GM12878 (cell line): Measurements from ENCODE around the gene VMP1. TPM values are rescaled to one million over a fixed set of nuclear protein-coding genes. Genes with fewer than 3 reads are reported as not detected.

ENCODE experiments used
- ATAC-seq: fragments of 200-7000 bp; cut with Tn5 transposase; 3 replicates; pipeline ENCODE4 v1.9.1; 2020; ENCODE audit warnings: mild to moderate bottlenecking, moderate library complexity
- BruUV-seq: library from RNA; stranded (reverse); fragments of 400-500 nt; replicated peaks from 2 replicates; lab custom pipeline; 2021; lab: Mats Ljungman, UMichigan
- CTCF ChIA-PET: fragments of 300-600 bp; sonication (Branson Sonifier 250); formaldehyde crosslinking; extraction: SDS; loops from one replicate; lab custom pipeline; 2021; ENCODE audit warnings: inconsistent platforms; lab: Yijun Ruan, JAX
- POLR2A ChIA-PET: fragments of 350-600 bp; formaldehyde crosslinking; extraction: SDS; loops from one replicate; lab custom pipeline; 2021; ENCODE audit warnings: inconsistent platforms; lab: Charles Lee
- RAD21 ChIA-PET: fragments of 300-600 bp; sonication (Branson Sonifier 250); formaldehyde crosslinking; loops from one replicate; lab custom pipeline; 2023; ENCODE audit warnings: antibody characterized with exemption; ENCODE audit not compliant: unreplicated experiment; lab: Charles Lee
- SMC1A ChIA-PET: fragments of 300-600 bp; sonication (Branson Sonifier 250); formaldehyde crosslinking; loops from one replicate; lab custom pipeline; 2023; ENCODE audit not compliant: unreplicated experiment, uncharacterized antibody; lab: Charles Lee
- DNase-seq: peaks from one replicate; pipeline ENCODE4 v3.0.0-alpha.2; 2011; ENCODE audit warnings: low read depth, low spot score
- FAIRE-seq: peaks from 3 replicates; lab custom pipeline; 2011; peaks lifted over from hg19 to GRCh38; lab: Jason Lieb, UNC
- H2AFZ ChIP-seq: 2 replicates; pipeline ENCODE4 v1.6.0; 2011; ENCODE audit warnings: low read depth, low read length, control low read depth; ENCODE audit not compliant: control insufficient read depth
- H3K27ac ChIP-seq: 2 replicates; pipeline ENCODE4 v1.5.1; 2011; ENCODE audit warnings: control low read depth; ENCODE audit not compliant: control insufficient read depth, insufficient read depth
- H3K27me3 ChIP-seq, 2 experiments: replicated peaks in 1 of 2; 2 replicates each; pipeline versions ENCODE4 v1.6.0 to v1.6.1; 2011; ENCODE audit warnings: low read length in 1 of 2; ENCODE audit not compliant: control insufficient read depth in 2 of 2, insufficient read depth in 2 of 2
- H3K36me3 ChIP-seq, 2 experiments: 2 replicates each; pipeline ENCODE4 v1.5.1; 2011; ENCODE audit warnings: low read length in 1 of 2; ENCODE audit not compliant: control insufficient read depth in 2 of 2, insufficient read depth in 2 of 2
- H3K4me1 ChIP-seq: 2 replicates; pipeline ENCODE4 v1.6.1; 2011; ENCODE audit warnings: mild to moderate bottlenecking, low read length, moderate library complexity, mixed read lengths; ENCODE audit not compliant: control insufficient read depth, insufficient read depth
- H3K4me2 ChIP-seq: 2 replicates; pipeline ENCODE4 v1.6.0; 2011; ENCODE audit warnings: control low read depth; ENCODE audit not compliant: control insufficient read depth, insufficient read depth
- H3K4me3 ChIP-seq: fragments of 200-600 bp; sonication (generic); 2 replicates; pipeline ENCODE4 v1.5.1; 2016
- H3K79me2 ChIP-seq: 2 replicates; pipeline ENCODE4 v1.6.0; 2011; ENCODE audit warnings: low read length; ENCODE audit not compliant: control insufficient read depth, insufficient read depth
- H3K9ac ChIP-seq: 2 replicates; pipeline ENCODE4 v1.8.0; 2011; ENCODE audit warnings: low read length, control low read depth, mixed read lengths; ENCODE audit not compliant: control insufficient read depth, insufficient read depth
- H3K9me3 ChIP-seq: replicated peaks from 3 replicates; pipeline ENCODE4 v1.5.1; 2011; ENCODE audit warnings: mild to moderate bottlenecking, low read length; ENCODE audit not compliant: control insufficient read depth, insufficient read depth
- H4K20me1 ChIP-seq: 2 replicates; pipeline ENCODE4 v1.6.0; 2011; ENCODE audit not compliant: control insufficient read depth, insufficient read depth
- FOXM1 ChIP-seq: IDR thresholded peaks from 2 replicates; pipeline ENCODE4 v1.6.1; 2012; ENCODE audit warnings: low read depth, mild to moderate bottlenecking, inconsistent platforms, low read length, moderate library complexity
- MYC ChIP-seq: IDR thresholded peaks from 2 replicates; pipeline ENCODE4 v1.6.1; 2011; ENCODE audit warnings: mild to moderate bottlenecking, low read length, moderate library complexity, inconsistent platforms; ENCODE audit not compliant: insufficient read depth, insufficient replicate concordance, insufficient read length, severe bottlenecking
- NBN ChIP-seq: fragments of 450-650 bp; IDR thresholded peaks from 2 replicates; pipeline ENCODE4 v1.6.1; 2016
- NR2C1 ChIP-seq: fragments of 450-650 bp; IDR thresholded peaks from 2 replicates; pipeline ENCODE4 v1.6.1; 2017; ENCODE audit warnings: antibody characterized with exemption, mild to moderate bottlenecking, moderate library complexity
- PML ChIP-seq: IDR thresholded peaks from 2 replicates; pipeline ENCODE4 v1.6.1; 2012; ENCODE audit warnings: low read length, inconsistent platforms
- RAD51 ChIP-seq: fragments of 450-650 bp; IDR thresholded peaks from 2 replicates; pipeline ENCODE4 v1.6.1; 2016; ENCODE audit warnings: moderate library complexity, mild to moderate bottlenecking, inconsistent platforms
- SIX5 ChIP-seq: IDR thresholded peaks from 2 replicates; pipeline ENCODE4 v1.6.1; 2011; ENCODE audit warnings: mild to moderate bottlenecking, low read depth, low read length, moderate library complexity; ENCODE audit not compliant: severe bottlenecking
- YY1 ChIP-seq: IDR thresholded peaks from 2 replicates; pipeline ENCODE4 v1.6.1; 2011; ENCODE audit warnings: low read depth, mild to moderate bottlenecking, low read length
- WGBS: methylation state at CpG from one replicate; pipeline ENCODE4 v1.1.6; 2016; ENCODE audit warnings: low lambda C conversion rate; ENCODE audit not compliant: insufficient replicate concordance, insufficient coverage; ENCODE audit errors: missing lambda C conversion rate; 5-methylcytosine and 5-hydroxymethylcytosine counted together
- in situ Hi-C: fragments of 300-500 bp; cut with MboI; formaldehyde crosslinking; loops from 9 replicates; pipeline ENCODE4 v1.14.3; 2018; ENCODE audit warnings: mixed read lengths
- intact Hi-C: fragments of 100-400 bp; cut with micrococcal nuclease; formaldehyde crosslinking; loops from one replicate; pipeline ENCODE4 v1.14.2; 2022; ENCODE audit not compliant: unreplicated experiment
- polyA plus RNA-seq, 11 experiments: library from polyadenylated mRNA; depleted of rRNA in 4 of 11; unstranded in 6 of 11; stranded (reverse) in 5 of 11; fragments of >200 nt; fragmentation: Nextera tagmentation in 4 of 11; fragmentation: Illumina TruSeq in 1 of 11; extraction: Ambion mirVana in 4 of 11; extraction: Trizol in 1 of 11; gene quantifications; 1 replicate in 1 of 11; 2 replicates in 10 of 11; pipeline versions ENCODE4 v1.2.1 to v1.2.3, GENCODE V29; 2011 to 2016; ENCODE audit warnings: inconsistent platforms in 2 of 11, missing spikeins in 2 of 11, low read depth in 1 of 11
- total RNA-seq, 4 experiments: library from RNA; depleted of rRNA in 3 of 4; stranded (reverse); fragments of >200 nt in 3 of 4; fragmentation: Illumina TruSeq in 1 of 4; extraction: Trizol in 1 of 4; gene quantifications; 2 replicates each; pipeline versions ENCODE4 v1.2.1 to v1.2.3, GENCODE V29; 2013 to 2021
- TF ChIP-seq, protein P1 (sequence below): fragments of 450-650 bp; IDR thresholded peaks from 2 replicates; pipeline ENCODE4 v1.6.1; 2017; ENCODE audit warnings: mild to moderate bottlenecking, low read depth, inconsistent platforms; ENCODE audit not compliant: poor library complexity, severe bottlenecking
- TF ChIP-seq, protein P2 (sequence below): fragments of 450-650 bp; IDR thresholded peaks from 2 replicates; pipeline ENCODE4 v1.6.1; 2017; ENCODE audit warnings: mild to moderate bottlenecking
- TF ChIP-seq, protein P3 (sequence below): fragments of 450-650 bp; IDR thresholded peaks from 2 replicates; pipeline ENCODE4 v1.6.1; 2016; ENCODE audit warnings: mild to moderate bottlenecking

The VMP1 gene
- total and polyA plus RNA-seq, 10 of the 15 experiments (the other 5 are each of a cell fraction or from before 2014, with no cell fraction given) = 88.4 to 199 (median 132) TPM

DNA sequence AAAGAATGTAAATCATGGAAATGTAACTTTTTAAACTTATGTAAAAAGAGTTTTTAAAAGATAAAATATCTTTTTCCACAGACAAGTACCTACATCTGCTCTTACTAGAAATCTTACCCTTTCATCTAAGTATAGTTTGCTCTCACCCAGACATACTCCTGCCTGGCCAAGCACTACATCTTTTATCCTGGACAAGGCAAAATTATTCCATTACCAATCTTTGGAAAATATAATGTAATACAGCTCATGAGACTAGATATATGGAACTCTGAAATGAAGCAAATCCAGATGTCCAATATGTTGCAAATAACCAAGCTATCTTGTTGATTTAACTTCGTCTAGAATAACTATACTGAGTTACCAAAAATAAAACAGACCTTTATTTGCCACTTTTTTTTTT lies 50.0 kb downstream of the VMP1 start:
- Histone ChIP-seq H3K9me3 (no peaks in the 10 kb centered on the region; the same call in 1 of the 3 replicates), H3K9ac (no peak overlapping the region), H3K27ac (no peak overlapping the region), H3K4me1 (peaks cover 10% of the 10 kb centered on the region), H3K27me3 (no peaks in the 10 kb centered on the region), H4K20me1 (no peaks in the 10 kb centered on the region), H3K79me2 (peaks cover 2% of the 10 kb centered on the region; the same call in 1 of the 2 replicates), H3K4me2 (no peak overlapping the region), H3K4me3 (no peak overlapping the region), H2AFZ (no peak overlapping the region), H3K36me3 (peaks cover 2 to 3% of the 10 kb centered on the region in 2 experiments; a peak in 1 of 4 replicates)
- no peak for DNase-seq
- intact Hi-C loops = no loop called here
- CTCF ChIA-PET = interaction anchor here (0.7 to 1.2 kb wide), 4 partner anchors 91 to 326 kb away, joined by 3 to 10 read pairs (median 6); no protein-coding TSS in a partner anchor
- BruUV-seq = no TSS peak
- 63% methylated on average over 1 of the region's 1 CpG for WGBS
- POLR2A ChIA-PET = interaction anchor here (0.6 to 1.0 kb wide), 5 partner anchors 75 to 1221 kb away, joined by 3 to 7 read pairs (median 6); no protein-coding TSS in a partner anchor
- SMC1A ChIA-PET = interaction anchor here (0.6 to 1.3 kb wide), 8 partner anchors 30 to 279 kb away, joined by 3 to 5 read pairs (median 4); no protein-coding TSS in a partner anchor
- no peak for ATAC-seq
- in situ Hi-C loops = no loop called here
- RAD21 ChIA-PET = interaction anchor here (0.7 to 1.4 kb wide), 8 partner anchors 19 to 101 kb away, joined by 3 to 4 read pairs (median 3); no protein-coding TSS in a partner anchor
- TF ChIP-seq FOXM1 = no peak
- no peak for TF ChIP-seq PML
- TF ChIP-seq, protein P1, sequence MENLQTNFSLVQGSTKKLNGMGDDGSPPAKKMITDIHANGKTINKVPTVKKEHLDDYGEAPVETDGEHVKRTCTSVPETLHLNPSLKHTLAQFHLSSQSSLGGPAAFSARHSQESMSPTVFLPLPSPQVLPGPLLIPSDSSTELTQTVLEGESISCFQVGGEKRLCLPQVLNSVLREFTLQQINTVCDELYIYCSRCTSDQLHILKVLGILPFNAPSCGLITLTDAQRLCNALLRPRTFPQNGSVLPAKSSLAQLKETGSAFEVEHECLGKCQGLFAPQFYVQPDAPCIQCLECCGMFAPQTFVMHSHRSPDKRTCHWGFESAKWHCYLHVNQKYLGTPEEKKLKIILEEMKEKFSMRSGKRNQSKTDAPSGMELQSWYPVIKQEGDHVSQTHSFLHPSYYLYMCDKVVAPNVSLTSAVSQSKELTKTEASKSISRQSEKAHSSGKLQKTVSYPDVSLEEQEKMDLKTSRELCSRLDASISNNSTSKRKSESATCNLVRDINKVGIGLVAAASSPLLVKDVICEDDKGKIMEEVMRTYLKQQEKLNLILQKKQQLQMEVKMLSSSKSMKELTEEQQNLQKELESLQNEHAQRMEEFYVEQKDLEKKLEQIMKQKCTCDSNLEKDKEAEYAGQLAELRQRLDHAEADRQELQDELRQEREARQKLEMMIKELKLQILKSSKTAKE = no peak
- no peak for TF ChIP-seq NR2C1
- no peak for TF ChIP-seq MYC
- TF ChIP-seq, protein P2, sequence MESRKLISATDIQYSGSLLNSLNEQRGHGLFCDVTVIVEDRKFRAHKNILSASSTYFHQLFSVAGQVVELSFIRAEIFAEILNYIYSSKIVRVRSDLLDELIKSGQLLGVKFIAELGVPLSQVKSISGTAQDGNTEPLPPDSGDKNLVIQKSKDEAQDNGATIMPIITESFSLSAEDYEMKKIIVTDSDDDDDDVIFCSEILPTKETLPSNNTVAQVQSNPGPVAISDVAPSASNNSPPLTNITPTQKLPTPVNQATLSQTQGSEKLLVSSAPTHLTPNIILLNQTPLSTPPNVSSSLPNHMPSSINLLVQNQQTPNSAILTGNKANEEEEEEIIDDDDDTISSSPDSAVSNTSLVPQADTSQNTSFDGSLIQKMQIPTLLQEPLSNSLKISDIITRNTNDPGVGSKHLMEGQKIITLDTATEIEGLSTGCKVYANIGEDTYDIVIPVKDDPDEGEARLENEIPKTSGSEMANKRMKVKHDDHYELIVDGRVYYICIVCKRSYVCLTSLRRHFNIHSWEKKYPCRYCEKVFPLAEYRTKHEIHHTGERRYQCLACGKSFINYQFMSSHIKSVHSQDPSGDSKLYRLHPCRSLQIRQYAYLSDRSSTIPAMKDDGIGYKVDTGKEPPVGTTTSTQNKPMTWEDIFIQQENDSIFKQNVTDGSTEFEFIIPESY = no peak
- no peak for TF ChIP-seq RAD51
- TF ChIP-seq SIX5 = no peak
- TF ChIP-seq YY1 = no peak
- no peak for TF ChIP-seq NBN
- TF ChIP-seq, protein P3, sequence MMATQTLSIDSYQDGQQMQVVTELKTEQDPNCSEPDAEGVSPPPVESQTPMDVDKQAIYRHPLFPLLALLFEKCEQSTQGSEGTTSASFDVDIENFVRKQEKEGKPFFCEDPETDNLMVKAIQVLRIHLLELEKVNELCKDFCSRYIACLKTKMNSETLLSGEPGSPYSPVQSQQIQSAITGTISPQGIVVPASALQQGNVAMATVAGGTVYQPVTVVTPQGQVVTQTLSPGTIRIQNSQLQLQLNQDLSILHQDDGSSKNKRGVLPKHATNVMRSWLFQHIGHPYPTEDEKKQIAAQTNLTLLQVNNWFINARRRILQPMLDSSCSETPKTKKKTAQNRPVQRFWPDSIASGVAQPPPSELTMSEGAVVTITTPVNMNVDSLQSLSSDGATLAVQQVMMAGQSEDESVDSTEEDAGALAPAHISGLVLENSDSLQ = no peak
- no peak for FAIRE-seq
